Thyroid gland (tissue), 4 donors: ENCODE measurements around the gene KRTAP3-3. TPM values are rescaled to one million over a fixed set of nuclear protein-coding genes. Genes with fewer than 3 reads are reported as not detected.
"Not testable (repeated sequence)": the region's sequence is repeated elsewhere in the genome, so short reads cannot be mapped to it uniquely, and the experiment has no call there.

Experiments used
- DNase-seq, 2 donors: peaks; one replicate each; pipeline ENCODE4 v3.0.0-alpha.2; 2019
- H3K27ac ChIP-seq, 3 donors: fragments of 200-600 bp; sonication (generic); 1 replicate in 2 of 3; 2 replicates in 1 of 3; pipeline ENCODE4 v1.5.1; 2016 to 2019; ENCODE audit warnings: mild to moderate bottlenecking in 1 of 3, moderate library complexity in 1 of 3
- H3K27me3 ChIP-seq: fragments of 200-600 bp; sonication (generic); one replicate; pipeline ENCODE4 v1.5.1; 2019
- H3K36me3 ChIP-seq, 2 donors: fragments of 200-600 bp; sonication (generic); one replicate each; pipeline ENCODE4 v1.5.1; 2016 to 2019
- H3K4me1 ChIP-seq, 2 donors: fragments of 200-600 bp; sonication (generic); one replicate each; pipeline ENCODE4 v1.5.1; 2017 to 2019
- H3K4me3 ChIP-seq, 3 donors: fragments of 200-600 bp; sonication (generic); replicated peaks in 1 of 3; 1 replicate in 2 of 3; 2 replicates in 1 of 3; pipeline ENCODE4 v1.5.1; 2016; ENCODE audit warnings: mild to moderate bottlenecking in 1 of 3
- H3K9me3 ChIP-seq: fragments of 200-600 bp; sonication (generic); one replicate; pipeline ENCODE4 v1.5.1; 2017
- POLR2A ChIP-seq, 2 donors: fragments of 450-650 bp; IDR thresholded peaks; one replicate each; pipeline ENCODE4 v1.6.1; 2017; ENCODE audit warnings: antibody characterized with exemption in 2 of 2, mild to moderate bottlenecking in 2 of 2, moderate library complexity in 1 of 2
- WGBS, 2 donors: methylation state at CpG; one replicate each; pipeline ENCODE4 v1.1.5; 2017; 5-methylcytosine and 5-hydroxymethylcytosine counted together
- intact Hi-C: fragments of 100-400 bp; cut with DNase I; formaldehyde crosslinking; loops from one replicate; pipeline ENCODE4 v1.15.1; 2023
- total RNA-seq, 4 donors: library from RNA; depleted of rRNA; stranded (reverse); fragments of >200 nt; gene quantifications; one replicate each; pipeline ENCODE4 v1.2.3, GENCODE V29; 2016
- TF ChIP-seq, protein P1 (sequence below), 6 experiments: fragments of 200-600 bp in 3 of 6; fragments of 450-650 bp in 3 of 6; sonication (generic) in 3 of 6; IDR thresholded peaks; one replicate each; pipeline ENCODE4 v1.5.1; 2016 to 2019; ENCODE audit warnings: antibody characterized with exemption in 6 of 6, mild to moderate bottlenecking in 2 of 6, inconsistent platforms in 1 of 6, moderate library complexity in 1 of 6

The KRTAP3-3 gene
- total RNA-seq, 4 donors from 2014 or later = not detected

DNA sequence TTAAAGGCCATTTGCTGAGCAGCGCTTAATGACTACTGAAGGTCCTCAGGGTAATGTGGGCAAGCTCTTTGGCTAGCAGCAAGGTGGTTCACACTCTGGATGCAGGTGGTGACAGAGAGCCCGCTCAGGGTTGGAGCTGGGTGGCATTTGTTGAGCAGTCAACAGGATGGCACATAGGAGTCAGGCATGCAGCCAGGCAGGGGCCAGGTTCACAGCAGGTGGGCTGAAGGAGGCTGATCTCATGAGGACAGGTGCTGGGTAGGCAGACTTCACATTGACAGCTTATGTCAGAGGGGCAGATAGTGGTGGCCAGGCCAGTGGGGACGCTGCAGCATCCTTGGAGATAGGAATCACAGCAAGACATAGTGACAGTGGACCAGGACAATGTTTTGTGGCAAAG is 10.4 kb upstream of the KRTAP3-3 start:
- H3K36me3 ChIP-seq = no peaks in the 10 kb centered on the region
- no peak overlapping the region for H3K4me3 ChIP-seq
- H3K27ac ChIP-seq = no peak overlapping the region
- TF ChIP-seq, protein P1, sequence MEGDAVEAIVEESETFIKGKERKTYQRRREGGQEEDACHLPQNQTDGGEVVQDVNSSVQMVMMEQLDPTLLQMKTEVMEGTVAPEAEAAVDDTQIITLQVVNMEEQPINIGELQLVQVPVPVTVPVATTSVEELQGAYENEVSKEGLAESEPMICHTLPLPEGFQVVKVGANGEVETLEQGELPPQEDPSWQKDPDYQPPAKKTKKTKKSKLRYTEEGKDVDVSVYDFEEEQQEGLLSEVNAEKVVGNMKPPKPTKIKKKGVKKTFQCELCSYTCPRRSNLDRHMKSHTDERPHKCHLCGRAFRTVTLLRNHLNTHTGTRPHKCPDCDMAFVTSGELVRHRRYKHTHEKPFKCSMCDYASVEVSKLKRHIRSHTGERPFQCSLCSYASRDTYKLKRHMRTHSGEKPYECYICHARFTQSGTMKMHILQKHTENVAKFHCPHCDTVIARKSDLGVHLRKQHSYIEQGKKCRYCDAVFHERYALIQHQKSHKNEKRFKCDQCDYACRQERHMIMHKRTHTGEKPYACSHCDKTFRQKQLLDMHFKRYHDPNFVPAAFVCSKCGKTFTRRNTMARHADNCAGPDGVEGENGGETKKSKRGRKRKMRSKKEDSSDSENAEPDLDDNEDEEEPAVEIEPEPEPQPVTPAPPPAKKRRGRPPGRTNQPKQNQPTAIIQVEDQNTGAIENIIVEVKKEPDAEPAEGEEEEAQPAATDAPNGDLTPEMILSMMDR (IDR thresholded peaks at IDR 0.05) = no peak
- TF ChIP-seq POLR2A (IDR thresholded peaks at IDR 0.05) = no peak
- no peaks in the 10 kb centered on the region for H3K9me3 ChIP-seq
- intact Hi-C loops = no loop called here
- 89 to 90% methylated on average over 3 of the region's 3 CpGs for whole genome bisulfite sequencing, 2 donors
- DNase-seq = no peak
- H3K27me3 ChIP-seq = no peaks in the 10 kb centered on the region
- H3K4me1 ChIP-seq = peaks cover 0 to 10% of the 10 kb centered on the region in 2 donors

DNA sequence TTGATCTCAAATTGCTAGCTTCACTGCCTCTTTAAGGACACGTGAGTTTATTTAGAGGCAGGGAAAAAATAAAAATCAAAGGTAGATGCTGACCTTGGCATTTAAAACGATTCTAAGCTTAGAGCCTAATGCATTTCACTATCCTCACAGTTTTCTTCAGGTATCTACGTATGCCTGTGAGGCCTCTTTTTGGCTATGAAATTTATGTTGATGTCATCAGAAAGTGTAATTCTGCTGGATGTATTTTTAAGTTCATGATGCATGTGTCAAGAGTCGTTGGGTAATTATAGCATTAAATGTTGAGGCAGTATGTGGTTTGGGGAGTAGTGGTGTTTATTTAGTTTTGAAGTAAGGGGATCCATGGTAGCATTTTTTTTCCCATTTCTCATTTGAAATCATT is 10.0 kb upstream of the KRTAP3-3 start:
- Histone ChIP-seq H3K36me3 (no peaks in the 10 kb centered on the region), H3K9me3 (no peaks in the 10 kb centered on the region), H3K27me3 (no peaks in the 10 kb centered on the region), H3K27ac (peak overlapping the region in 1 of 3 donors; percentile 30), H3K4me3 (no peak overlapping the region), H3K4me1 (peaks cover 0 to 10% of the 10 kb centered on the region in 2 donors)
- no peak for DNase-seq
- intact Hi-C loops = no loop called here
- WGBS, 2 donors = 31 to 32% methylated on average over 4 of the region's 4 CpGs
- no peak for TF ChIP-seq POLR2A (IDR thresholded peaks at IDR 0.05)
- TF ChIP-seq, protein P1 (IDR thresholded peaks at IDR 0.05) = no peak

DNA sequence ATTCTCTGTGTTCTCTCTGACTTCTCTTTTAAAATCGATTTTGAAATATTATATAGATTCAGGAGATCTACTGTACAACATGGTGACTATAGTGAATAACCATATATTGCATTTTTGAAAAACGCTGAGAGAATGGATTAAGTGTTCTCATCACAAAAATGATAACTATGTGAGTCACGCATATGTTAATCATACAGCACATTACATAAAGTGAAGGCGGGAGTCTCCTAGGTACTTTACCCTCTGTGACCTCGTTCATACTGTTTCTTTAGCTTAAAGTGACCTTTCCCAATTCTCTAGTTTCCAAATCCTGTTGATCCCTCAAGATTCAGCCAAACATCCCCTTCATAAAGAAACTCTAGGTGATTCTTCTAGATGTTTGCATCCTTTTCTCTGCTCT is 8.8 kb upstream of the KRTAP3-3 start:
- TF ChIP-seq POLR2A (IDR thresholded peaks at IDR 0.05) = no peak
- TF ChIP-seq, protein P1 (IDR thresholded peaks at IDR 0.05) = no peak
- Histone ChIP-seq H3K36me3 (no peaks in the 10 kb centered on the region), H3K27ac (no peak overlapping the region), H3K4me3 (no peak overlapping the region), H3K4me1 (peaks cover 0 to 10% of the 10 kb centered on the region in 2 donors), H3K9me3 (no peaks in the 10 kb centered on the region), H3K27me3 (no peaks in the 10 kb centered on the region)
- DNase-seq = no peak
- intact Hi-C loops = no loop called here
- WGBS, 2 donors = 76 to 77% methylated on average over 5 of the region's 5 CpGs

DNA sequence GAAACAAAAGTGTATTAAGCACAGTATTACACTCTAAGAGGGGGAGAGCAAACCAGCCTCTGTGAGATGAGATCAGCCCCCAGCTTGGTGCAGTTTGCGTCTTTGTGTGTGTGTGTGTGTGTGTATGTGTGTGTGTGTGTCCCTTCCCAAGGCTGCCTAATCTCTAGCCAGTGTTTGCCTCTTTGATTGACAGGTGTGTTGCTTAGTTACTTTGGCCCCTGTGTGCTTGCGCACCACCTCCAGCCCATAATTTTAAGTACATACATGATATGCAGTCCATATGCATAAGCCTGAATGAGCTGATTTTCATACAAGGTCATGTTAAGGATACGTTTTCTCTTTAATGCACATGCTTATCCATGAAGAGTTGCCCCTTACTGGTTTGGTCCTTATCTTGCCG is 7.8 kb upstream of the KRTAP3-3 start:
- intact Hi-C loops = no loop called here
- Histone ChIP-seq H3K9me3 (no peaks in the 10 kb centered on the region), H3K27me3 (no peaks in the 10 kb centered on the region), H3K27ac (no peak overlapping the region), H3K4me3 (no peak overlapping the region), H3K4me1 (peaks cover 0 to 10% of the 10 kb centered on the region in 2 donors), H3K36me3 (no peaks in the 10 kb centered on the region)
- WGBS, 2 donors = 84 to 94% methylated on average over 4 of the region's 4 CpGs
- no peak for DNase-seq
- TF ChIP-seq POLR2A (IDR thresholded peaks at IDR 0.05) = no peak
- TF ChIP-seq, protein P1 (IDR thresholded peaks at IDR 0.05) = no peak

DNA sequence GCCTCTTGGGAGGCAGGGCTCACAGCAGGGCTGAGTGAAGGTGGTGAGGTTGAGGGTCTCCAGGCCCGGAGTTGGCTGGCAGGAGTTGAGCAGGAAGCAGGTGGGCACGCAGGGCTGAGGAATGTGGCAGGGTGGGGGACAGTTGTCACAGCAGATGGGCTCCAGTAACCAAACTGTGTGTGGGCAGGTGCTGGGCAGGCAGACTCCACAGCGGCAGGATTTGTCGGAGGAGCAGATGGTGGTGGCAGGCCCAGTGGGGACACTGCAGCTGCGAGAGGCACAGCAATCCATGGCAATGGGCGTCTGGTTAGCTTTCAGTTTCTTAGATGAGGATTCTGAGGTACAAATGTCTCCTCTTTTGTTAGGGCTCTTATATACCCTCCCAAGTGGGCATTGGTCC is 5.6 kb upstream of the KRTAP3-3 start, which contains the start of gene KRTAP3-2:
Gene KRTAP3-2 (minus strand): TSS at position 344 of the 400 bp plus-strand sequence. CDS start 53 bp downstream, at position 291.
- H3K27ac ChIP-seq, H3K27me3 ChIP-seq, intact Hi-C loops, H3K36me3 ChIP-seq, H3K4me3 ChIP-seq, DNase-seq, H3K9me3 ChIP-seq: not testable (repeated sequence)
- WGBS, 2 donors = 90 to 94% methylated on average over 6 of the region's 6 CpGs
- peaks cover 0 to 10% of the 10 kb centered on the region in 2 donors for H3K4me1 ChIP-seq

DNA sequence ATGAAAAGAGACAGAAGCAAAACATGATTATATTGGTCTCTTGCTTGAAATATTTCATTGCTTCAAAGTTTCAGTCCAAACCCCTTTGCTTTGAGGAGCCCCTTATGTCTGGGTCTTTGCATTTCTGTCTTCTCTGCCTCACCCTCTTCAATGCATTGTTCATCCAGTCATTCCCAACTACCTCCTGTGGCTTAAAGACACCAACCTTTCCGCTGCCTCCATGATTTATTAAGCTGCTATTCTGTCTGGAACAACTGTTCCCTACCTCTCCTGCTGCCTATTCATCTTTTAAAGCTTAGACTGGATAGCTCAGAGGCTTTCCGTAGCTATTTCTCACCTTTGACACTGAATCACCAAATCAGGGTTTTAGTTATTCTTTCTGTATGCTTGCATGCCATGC is 3.4 kb upstream of the KRTAP3-3 start:
- Histone ChIP-seq H3K9me3 (no peaks in the 10 kb centered on the region), H3K27ac (no peak overlapping the region), H3K4me3 (no peak overlapping the region), H3K36me3 (no peaks in the 10 kb centered on the region), H3K4me1 (no peaks in the 10 kb centered on the region), H3K27me3 (no peaks in the 10 kb centered on the region)
- no peak for TF ChIP-seq POLR2A (IDR thresholded peaks at IDR 0.05)
- TF ChIP-seq, protein P1 (IDR thresholded peaks at IDR 0.05) = no peak
- intact Hi-C loops = no loop called here
- WGBS, 2 donors = 80% methylated on average over 2 of the region's 2 CpGs
- DNase-seq = no peak
